ENCODE results near the gene TNFRSF11A.

The TNFRSF11A gene

DNA sequence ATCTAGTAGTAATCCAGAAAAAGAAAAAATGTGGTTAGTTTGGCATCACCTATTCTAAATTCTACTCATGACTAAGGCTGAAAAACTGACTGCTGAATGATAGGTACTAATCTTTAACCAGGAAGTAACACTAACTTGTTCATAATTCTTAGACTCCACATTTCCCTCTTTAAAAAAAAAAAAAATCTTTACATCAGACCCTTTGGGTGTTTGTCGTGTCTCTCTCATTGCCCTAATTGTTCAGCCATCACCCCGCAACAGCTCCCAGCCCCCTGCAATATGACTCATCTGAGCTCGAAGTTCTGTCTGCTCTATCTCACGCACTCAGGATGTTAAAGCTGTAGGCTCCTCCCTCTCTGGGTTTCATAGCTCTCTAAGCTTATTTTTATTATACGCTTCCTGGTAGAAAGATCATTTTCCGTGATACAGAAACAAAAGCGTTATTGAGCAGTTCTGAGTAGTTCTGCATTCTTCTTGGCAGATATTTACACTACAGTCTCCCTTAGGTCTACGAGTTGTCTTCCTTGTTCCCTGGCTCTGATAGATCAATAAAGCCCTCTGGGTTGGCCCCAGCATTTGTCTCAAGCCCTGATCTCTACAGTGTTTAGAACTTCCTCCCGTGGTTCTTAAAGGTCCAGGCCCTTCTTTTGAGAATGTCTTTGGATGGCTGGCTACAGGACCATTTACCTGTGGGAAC lies 95.6 kb downstream of the TNFRSF11A start:
- DNase-seq, result no peak

DNA sequence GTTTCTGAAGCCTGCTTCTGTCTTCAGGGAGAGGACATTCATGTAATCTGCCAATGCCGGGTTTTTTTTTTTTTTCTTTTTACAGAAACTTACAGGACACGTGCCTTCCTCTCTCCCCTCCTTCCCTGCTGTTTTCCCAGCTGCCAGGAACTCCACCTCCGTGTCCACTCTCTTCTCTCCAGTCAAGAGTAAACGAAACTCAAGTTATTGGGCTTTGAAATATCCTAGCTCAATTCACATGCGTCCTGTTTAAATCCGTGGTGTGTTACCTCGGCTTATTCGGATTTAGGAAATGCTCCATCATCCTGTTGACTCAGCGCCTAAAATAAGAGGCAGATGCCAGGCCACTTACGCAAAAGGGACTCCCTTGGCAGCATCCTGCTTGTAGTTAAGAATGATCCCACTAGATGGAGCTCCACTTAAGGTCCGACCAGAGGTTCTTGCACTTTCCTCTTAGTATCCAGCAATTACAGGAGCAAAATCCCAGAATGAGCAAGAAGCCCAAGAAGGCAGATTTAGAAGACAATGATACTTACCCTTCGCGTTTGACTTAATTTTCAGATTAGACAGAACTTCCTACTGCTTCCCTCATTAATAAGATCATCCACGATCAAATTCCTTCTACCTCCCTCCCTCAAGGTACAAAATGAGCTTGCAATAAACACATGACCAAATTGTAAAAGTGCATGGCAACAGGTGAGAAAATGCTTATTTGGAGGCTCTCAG lies 100.5 kb downstream of the TNFRSF11A start:
- peak; percentile 64 to 94 for DNase-seq

DNA sequence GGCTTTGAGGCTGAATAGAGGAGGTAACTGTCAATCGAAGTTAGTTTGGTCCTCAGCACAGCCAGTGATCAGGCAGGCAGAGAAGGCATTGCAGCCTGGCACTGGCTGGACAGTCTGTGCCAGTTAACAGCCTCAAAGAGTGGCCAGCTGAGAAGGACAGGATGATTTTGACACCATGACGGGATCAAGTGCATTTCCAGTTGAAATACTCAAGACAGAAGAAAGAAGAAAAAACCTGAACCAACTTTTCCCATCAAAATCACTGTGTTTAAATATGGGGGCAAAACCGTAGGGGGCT lies 101.0 kb downstream of the TNFRSF11A start:
- DNase-seq, result no peak

DNA sequence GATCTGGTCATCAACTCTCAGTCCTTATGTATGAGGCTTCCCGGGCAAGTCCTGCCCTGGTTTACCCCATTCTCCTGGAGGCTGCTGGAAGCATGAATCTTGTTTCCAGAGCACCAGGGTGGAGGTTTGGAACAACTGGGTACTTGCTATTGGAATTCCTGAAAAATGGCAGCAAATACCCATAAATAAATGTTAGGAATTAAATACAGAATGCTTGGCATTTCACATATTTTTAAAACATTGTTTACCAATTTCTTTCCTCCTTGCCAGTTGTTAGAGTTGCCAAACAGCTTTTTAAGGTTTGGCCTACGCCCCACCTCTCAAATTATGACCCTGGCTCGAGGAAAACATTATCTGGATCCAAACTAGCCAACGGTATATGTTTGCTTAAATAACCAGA lies 107.1 kb downstream of the TNFRSF11A start:
- DNase-seq, result no peak

DNA sequence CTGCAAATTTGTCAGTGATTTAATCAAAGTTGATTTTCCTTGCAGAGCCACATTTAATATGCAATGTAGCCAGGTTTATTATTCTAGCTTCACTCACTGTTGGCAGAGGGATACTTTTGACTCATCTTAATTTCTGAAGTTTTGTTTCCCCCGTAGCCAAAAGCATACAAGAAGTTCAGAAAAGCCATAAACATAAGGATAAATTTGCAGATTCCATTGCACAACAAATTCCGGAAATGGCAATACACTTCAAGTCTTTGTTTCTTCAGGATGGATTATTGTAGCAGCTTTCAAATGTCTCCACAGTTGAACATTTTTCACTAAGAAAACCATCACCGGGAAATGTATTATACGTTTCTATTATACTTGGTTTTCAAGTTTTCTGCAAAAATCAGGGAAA lies 109.7 kb downstream of the TNFRSF11A start:
- DNase-seq, result no peak

DNA sequence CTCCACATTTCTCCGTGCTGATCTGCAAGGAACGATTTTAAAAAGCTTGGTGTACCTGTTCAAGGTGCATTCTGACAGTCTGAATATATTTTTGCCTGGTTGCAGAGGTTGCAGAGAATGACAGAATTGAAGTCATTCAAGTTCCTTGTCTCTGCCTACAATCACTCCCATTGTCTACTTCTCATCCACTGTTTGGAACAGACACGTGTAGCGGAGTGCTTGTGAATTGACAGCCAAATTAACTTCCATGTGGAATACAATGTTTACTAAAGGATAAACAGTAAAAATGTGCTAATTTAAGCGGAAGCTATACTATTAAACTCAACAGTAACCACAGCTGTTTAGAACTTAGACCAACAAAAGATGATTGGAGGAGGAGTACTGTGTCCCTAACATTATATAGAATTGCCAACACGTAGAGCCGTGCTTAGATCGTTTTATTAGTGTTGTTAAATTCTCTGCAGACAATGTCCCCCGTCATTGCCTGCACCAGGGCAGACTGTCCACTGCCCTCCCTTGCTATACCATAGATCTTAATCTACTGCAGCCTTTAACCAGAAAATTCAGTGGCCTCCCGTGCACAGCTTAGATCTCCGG lies 110.4 kb downstream of the TNFRSF11A start:
- no peak for DNase-seq

DNA sequence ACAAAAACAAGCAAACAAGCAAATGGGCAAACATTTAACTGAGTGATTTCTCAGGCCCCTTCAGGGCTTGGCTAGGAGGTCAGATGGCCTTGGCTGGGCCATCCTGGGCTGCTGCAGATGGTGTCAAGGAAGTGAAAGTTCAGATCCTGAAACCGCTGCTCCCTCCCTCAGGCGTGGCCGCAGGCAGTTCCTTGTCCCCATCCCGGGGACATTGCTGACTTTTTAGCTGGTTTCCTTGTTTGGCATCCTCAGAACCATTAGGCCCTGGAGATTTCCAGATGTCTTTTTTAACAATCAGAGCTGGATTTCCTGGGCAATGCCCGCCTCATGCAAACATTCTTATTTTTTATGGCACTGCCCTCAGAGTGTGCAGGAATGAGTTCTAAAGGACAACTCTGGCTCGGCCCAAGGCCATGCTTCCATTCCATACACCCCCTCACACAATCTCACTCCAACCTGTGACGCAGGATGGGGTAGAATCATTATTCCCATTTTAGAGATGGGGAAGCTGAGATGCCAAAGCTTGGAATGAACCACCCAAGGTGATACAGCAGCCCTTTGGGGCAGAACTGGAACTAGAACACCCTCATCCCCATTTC lies 111.6 kb downstream of the TNFRSF11A start:
- no peak for DNase-seq

DNA sequence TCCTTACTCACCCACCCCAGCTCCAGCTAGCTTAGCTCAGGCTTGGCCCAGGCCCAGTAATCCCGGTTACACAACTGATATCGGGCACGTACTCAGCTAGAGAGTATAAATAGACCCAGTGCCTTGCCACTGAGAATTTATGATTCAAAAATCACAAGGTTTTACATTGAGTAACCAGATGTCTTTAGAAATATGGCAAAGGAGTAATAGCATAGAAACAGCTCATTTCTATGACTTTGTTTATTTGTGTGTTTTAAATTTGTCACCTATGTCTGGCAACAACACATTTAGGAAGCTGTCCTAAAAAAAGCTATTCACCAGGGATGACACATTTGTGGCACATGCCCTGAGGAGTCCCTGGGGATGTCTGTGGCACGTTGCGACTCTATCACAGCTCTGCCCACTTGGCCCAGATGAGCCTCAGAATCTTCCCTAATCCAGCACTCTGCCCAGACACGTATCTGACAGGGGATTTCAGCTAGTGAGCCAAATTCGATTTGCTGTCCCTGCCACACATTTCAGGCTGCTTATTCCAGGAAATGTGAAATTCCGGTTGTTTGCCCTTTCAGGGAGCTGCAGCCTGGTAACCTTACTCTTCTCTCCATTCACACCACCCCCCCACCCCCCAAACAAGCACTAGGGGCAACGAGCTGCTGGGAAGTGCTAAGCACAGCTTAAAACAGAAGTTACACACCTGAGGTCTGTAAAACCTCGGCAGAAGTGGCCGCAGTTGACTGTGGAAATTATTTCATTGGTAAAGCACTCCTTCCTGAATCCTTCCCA lies 112.3 kb downstream of the TNFRSF11A start:
- DNase-seq, result no peak

DNA sequence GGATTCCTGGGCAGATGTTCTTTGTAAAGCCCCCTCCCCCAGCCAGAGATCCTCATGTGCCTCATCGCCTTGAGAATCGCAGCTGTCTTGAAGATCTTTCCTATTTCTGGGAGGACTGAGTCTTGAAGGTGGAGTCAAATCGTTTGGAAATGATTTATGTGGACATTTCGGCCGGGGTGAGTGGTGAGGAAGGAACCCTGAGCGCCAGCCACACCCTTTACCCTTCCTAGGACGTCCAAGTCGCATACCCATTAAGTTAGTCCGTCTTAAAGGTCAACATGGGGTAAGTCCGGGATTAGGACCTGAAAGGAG lies 112.9 kb downstream of the TNFRSF11A start:
- DNase-seq, result no peak

DNA sequence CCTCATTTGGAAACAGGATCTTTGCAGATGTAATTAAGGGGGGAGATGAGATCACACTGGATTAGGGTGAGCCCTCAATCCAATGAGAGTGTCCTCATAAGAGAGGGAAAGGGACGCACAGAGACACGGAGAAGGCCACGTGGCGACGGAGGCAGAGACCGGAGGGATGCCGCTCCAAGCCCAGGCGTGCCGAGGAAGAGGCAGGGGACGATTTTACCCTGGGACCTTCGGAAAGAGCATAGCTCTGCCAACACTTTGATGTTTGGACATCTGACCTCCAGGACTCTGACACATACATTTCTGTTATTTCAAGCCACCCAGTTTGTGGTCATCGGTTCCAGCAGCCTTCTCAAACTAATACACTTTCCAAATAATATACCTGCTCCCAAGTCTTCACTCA lies 113.3 kb downstream of the TNFRSF11A start:
- DNase-seq, result no peak

DNA sequence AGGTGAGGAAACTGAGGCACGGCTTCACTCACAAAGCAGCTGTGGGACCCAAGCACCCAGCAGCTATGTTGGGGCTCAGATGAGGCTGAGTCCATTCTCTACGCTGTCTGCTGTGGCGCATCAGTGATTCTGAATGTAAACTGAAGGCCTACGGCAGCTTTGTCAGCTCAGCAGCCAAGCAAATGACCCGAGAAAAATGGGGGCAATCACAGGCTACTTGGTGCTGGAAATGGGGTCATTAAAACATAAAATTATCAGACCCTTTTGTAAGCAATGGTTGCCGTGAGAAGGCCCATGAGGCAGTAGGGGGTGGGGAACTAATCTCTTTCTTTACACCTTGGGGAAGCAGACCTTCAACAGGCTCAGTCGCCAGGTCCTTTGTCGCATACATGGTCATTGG lies 113.8 kb downstream of the TNFRSF11A start:
- DNase-seq, result no peak

Measured in hippocampal formation (tissue), 2 donors.